CD4-positive, alpha-beta T cell treated with Interleukin-6 at 100 ng/mL for 8 hours (primary cell): ENCODE data around the gene ACOXL.
A peak's percentile ranks its signal among the peaks of the same experiment; 100 is the strongest.

ENCODE experiments used
- DNase-seq: peaks from one replicate; pipeline ENCODE4 v3.0.0-alpha.2; 2020; ENCODE audit warnings: mixed read lengths, low spot score

The ACOXL gene

GRCh38 chr2:110977403-110977802, 245.0 kb downstream of the ACOXL start:
- no peak for DNase-seq

DNA sequence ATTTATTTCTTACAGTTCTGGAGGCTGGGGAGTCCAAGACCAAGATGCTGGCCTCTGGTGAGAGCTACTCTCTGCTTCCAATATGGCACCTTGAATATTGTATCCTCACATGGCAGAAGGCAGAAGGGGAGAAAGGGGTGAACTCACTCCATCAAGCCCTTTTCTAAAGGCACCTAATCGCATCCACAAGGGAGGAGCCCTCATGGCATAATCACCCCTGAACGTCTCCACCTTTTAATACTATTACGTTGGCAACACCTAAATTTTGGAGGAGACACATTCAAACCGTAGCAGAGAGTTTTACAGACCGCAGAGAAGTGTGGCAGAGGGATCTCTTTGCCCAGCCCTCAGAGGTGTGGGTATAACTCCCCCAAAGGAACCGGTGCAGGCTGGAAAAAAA, 245.8 kb downstream of the ACOXL start:
- DNase-seq = no peak

DNA sequence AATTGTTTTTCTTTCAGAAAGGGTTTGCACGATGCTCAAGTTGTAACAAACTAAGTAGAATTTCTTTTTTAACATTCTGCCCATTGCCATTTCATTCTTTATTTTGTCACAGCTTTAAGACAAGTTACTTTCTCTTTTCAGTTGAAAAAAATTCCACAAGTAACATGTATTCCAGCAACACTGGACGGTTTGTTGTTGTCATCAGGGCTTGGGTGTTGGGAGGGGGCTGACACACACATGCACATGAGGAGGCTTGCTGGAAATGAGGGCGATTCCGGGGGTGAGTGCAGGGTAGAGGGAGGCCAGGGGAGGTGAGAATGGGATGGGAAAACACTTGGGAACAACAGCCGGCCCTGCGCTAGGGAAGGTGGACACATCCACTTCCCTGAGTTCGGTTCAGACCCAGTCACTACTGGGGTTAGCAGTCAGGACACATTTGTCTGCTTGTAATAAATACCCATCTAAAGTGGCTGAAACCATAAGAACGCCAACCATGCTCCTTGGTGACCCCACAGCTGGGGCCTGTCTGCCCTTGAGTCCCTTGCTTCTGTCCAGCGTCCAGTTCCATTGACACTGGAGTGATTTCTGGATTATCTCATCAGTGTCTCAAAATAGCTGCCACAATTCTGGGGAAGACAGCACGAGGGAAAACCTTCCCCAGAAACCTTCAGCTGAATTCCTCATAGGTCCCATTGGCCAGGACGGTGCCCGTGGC, 246.5 kb downstream of the ACOXL start:
- DNase-seq = no peak

GRCh38 chr2:110979471-110980338, 247.3 kb downstream of the ACOXL start:
- no peak for DNase-seq

GRCh38 chr2:110980339-110981062, 248.1 kb downstream of the ACOXL start:
- DNase-seq = no peak

DNA sequence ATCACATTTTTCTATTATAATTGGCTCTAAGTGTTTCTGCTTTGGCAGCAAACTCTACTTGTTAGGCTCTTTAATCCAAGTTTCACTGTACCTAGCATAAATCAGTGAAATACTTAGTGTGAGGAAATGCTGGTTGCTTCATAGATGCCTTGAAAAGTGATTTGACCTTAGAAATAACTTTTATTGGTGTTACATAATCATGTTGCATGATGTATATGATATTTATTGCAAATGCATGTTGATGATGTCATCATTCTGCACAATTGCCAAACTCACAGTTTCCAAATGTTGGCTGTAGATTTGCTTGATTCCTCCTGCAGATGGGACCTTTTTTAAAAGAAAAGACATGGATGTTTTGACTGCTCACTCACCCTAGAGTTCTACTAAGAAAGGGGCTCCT, 250.8 kb downstream of the ACOXL start:
- DNase-seq = no peak

- DNase-seq = no peak
Measured at GRCh38 chr2:110984694-110985490, 252.5 kb downstream of the ACOXL start.

DNA sequence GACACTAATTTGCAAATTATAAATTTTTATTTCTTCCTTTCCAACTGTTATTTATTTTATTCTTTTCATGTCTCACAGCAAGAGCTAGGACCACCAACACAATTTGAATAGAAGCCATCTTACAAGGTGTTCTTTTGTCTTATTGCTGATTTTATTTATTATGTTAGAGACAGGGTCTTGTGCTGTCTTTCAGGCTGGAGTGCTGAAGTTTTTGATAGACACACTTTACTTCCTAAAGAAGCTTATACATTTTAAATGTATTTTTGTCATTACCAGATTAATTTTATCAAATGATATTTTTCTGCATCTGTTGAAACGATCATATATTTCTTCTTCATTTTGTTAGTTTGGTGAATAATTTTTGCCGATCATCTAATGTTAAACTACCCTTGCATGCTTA, 258.1 kb downstream of the ACOXL start:
- no peak for DNase-seq

DNA sequence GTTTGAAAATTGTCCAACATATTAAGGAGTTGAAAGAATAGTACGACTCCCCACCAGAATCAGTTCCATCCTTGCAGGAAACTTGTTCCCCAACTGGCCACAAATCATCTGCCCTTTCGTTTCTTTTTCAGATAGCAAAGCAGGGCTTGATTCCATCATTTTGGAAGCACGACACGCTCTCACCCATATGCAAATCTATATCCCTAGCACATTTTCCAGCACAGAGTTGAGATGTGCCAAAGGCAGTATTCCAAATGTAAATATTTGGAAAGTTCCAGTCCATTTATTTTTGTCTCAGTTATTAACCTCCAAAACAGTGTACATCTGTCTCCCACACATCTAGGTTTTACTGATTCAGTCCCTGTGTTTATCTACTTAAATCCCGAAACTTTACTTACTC, 259.5 kb downstream of the ACOXL start:
- DNase-seq = no peak

GRCh38 chr2:110992886-110993285, 260.5 kb downstream of the ACOXL start:
- no peak for DNase-seq

DNA sequence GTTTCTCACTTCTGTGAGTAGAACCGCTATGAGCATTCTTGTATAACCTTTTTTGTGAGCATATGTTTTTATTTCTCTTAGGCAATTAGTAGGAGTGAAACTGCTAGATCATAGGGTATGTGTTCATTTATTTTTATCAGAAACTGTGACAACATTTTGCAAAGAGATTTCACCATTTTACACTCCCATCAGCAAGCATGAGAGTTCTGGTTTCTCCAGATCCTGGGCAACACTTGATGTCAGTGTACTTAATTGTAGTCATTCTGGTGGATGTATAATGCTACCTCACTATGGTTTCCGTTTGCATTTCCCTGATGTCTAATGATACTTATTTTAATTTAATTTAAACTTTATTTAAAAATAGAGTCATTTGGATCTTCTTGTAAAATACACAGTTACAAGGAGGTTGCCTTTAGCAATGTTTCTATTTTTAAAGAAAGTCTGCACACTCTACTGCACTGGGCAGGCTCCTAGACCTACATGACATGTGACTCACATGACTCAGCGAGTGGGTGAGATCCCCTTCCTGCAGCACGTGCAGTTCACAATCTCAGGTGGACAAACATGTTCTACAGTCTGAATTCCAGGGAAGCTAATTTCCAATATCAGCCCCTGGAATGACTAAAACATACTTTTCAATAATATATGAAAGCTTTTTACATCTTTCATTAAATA, 261.3 kb downstream of the ACOXL start:
- DNase-seq = peak; percentile 8

DNA sequence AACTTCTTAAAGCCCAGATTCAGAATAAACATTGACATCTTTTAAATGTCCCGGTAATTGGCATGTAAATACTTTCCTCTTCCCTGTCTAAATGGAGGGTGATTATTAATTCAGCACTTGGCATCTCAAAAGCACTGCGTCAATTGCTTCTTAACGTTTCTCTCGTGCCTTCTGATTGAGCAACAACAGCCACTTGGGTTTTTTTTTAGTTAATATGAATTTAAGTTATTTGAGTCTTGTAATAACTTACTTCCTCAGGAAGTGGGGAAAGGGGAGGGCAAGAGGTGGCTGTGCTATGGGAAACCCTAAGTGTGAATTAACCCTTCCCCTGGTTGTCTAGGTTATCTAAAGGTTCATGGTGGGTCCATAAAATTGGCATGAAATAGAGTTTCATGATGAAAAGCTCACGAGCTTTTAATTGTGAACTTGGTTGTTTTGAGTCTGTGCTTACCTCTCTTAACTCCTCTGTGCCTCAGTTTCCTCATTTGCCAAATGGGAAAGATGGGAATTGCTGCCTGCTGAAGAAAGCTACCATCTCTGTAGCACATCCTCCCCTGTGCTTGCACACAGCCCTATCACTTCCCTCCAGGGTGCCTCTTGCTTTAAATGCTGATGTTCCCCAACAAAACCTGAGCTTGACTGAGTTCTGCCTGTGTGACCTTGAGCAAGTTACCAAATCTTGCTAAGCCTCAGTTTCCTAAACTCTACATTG, 262.0 kb downstream of the ACOXL start:
- no peak for DNase-seq

GRCh38 chr2:110995911-110996310, 263.5 kb downstream of the ACOXL start:
- no peak for DNase-seq

GRCh38 chr2:110997331-110998045, 265.1 kb downstream of the ACOXL start:
- DNase-seq = no peak

DNA sequence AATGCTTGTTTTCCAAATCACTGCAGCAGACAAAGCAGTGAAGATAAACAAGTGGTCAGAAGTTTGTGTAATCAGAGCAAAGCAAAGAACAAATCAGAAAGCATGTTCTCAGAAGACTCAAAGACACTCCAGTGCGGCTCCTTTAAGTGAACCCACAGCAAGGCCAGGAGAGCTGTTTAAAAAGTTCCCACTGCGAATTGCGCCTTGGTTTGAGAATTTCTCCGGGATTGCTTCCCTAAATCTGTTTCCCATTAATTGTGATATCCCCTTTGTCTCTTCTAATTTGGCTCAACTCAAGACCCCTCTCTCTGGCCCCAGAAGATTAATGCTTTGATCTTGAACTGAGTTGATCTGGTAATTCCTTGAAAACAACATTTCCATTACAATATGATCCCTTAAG, 265.9 kb downstream of the ACOXL start:
- no peak for DNase-seq

- no peak for DNase-seq
Measured at GRCh38 chr2:110999626-111000025, 267.3 kb downstream of the ACOXL start.

GRCh38 chr2:111005307-111005706, 272.9 kb downstream of the ACOXL start:
- no peak for DNase-seq

DNA sequence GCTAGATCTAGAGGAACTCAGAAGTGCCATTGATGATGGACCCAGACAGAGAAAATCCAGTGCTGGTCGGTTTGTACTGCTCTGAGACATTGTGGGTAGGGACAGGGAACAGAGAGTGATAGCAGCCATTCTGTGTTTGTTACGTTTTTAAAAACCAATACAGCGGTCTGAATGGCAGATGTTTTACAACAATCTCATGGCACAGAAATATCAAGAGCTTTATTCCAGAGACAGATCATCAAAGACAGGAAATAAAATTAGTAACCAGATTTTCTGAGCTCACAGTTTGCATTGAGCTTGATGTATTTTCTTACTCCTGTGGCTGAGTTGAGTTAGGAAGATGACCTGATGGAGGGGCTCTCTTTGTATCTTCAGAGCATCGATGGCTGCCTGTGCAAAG, 273.4 kb downstream of the ACOXL start:
- no peak for DNase-seq

DNA sequence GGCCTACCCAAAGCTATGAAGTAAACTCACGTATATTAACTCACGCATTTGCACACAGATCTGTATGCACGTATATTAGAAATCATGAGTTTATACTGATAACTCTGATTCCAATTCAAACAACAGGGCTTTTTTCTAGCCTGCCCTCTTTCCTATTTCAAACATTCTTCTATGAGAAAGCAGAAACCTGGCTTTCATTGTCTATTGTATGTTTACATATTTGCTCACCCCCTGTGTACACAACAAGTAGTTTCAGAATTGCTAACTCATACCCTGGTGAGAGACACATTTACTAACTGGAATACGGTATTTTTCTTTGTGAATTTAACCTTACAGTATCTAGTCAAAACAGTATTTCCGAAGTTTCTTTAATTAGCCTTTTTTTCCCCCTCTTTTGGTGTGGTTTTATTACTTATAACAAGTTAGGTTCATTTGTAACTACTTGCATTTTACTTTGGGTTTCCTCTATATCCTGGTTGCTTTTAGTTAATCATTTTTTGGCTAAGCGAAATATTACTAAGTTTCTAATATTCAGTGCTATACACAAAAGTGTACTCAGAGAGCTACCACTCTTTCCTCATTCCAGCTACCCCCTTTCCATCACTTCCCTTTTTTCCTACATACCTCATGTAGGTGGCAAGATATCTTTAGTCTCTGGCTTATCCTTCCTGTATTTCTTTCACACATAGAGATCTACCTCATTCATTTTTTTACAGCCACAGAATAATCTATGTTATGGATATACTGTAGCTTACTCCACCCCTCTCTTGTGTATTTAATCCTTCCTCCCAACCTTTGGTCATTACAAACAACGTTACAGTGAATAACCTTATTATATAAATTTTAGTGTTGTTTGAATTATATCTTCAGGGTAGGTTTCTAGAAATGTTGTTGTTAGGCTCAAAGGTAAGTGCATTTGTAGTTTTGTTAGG, 275.6 kb downstream of the ACOXL start:
- no peak for DNase-seq
